Right lobe of liver (tissue), 6 donors: ENCODE data around the gene ETS2. TPM values are rescaled to one million over a fixed set of nuclear protein-coding genes. Genes with fewer than 3 reads are reported as not detected.

Source experiments
- ATAC-seq, 4 donors: fragments of 200-7000 bp; cut with Tn5 transposase; one replicate each; pipeline ENCODE4 v1.9.1; 2020; ENCODE audit warnings: mild to moderate bottlenecking in 4 of 4, moderate library complexity in 4 of 4
- DNase-seq, 3 donors: peaks; one replicate each; pipeline ENCODE4 v3.0.0-alpha.2; 2020
- H3K27ac ChIP-seq, 3 donors: fragments of 200-600 bp; one replicate each; pipeline ENCODE4 v1.8.0; 2022
- H3K27me3 ChIP-seq, 2 donors: fragments of 200-600 bp; one replicate each; pipeline ENCODE4 v1.8.0; 2022
- H3K36me3 ChIP-seq, 4 donors: fragments of 200-600 bp; sonication (generic) in 1 of 4; one replicate each; pipeline versions ENCODE4 v1.5.1 to v1.8.0; 2017 to 2022; ENCODE audit warnings: control low read depth in 1 of 4
- H3K4me1 ChIP-seq, 4 donors: fragments of 200-600 bp; sonication (generic) in 1 of 4; one replicate each; pipeline versions ENCODE4 v1.5.1 to v1.8.0; 2017 to 2022; ENCODE audit warnings: control low read depth in 1 of 4
- H3K4me3 ChIP-seq, 3 donors: fragments of 200-600 bp; one replicate each; pipeline ENCODE4 v1.8.0; 2022
- H3K9me3 ChIP-seq, 4 donors: fragments of 200-600 bp; sonication (generic) in 1 of 4; one replicate each; pipeline versions ENCODE4 v1.5.1 to v1.8.0; 2017 to 2022; ENCODE audit warnings: control low read depth in 1 of 4
- POLR2A ChIP-seq: fragments of 450-650 bp; IDR thresholded peaks from one replicate; pipeline ENCODE4 v1.6.1; 2017; ENCODE audit warnings: antibody characterized with exemption, mild to moderate bottlenecking
- WGBS: methylation state at CpG from one replicate; pipeline ENCODE4 v1.1.6; 2018; ENCODE audit warnings: low coverage, low lambda C conversion rate; ENCODE audit not compliant: insufficient coverage; ENCODE audit errors: missing lambda C conversion rate; 5-methylcytosine and 5-hydroxymethylcytosine counted together
- intact Hi-C, 2 donors: fragments of 100-400 bp; cut with DNase I; formaldehyde crosslinking; loops; one replicate each; pipeline versions ENCODE4 v1.11.2 to v1.14.1; 2022
- long read RNA-seq: library from polyadenylated mRNA; unstranded; transcript quantifications from one replicate; pipeline ENCODE4 v2.0.0, GENCODE V29; 2019
- total RNA-seq, 6 experiments: library from RNA; depleted of rRNA in 2 of 6; stranded (reverse); fragments of >200 nt in 2 of 6; fragmentation: NEBNext Ultra II Directional in 3 of 6; extraction: Animal tissue kit (Norgen Biotek cat#: 25700) in 3 of 6; gene quantifications; one replicate each; pipeline versions ENCODE4 v1.1.0 to v1.2.4, GENCODE V29; 2016 to 2023
- TF ChIP-seq, protein P1 (sequence below), 4 donors: fragments of 200-600 bp in 3 of 4; fragments of 450-650 bp in 1 of 4; IDR thresholded peaks; one replicate each; pipeline versions ENCODE4 v1.5.1 to v1.8.0; 2016 to 2022; ENCODE audit warnings: antibody characterized with exemption in 4 of 4, mild to moderate bottlenecking in 2 of 4
- donor health status: DM: no; HTN: yes; CAD: no.
- donor health status: DM: no; HTN: no; CAD: no.
- donor health status: DM: no; HTN: no; CAD: no.
- donor health status: DM: no; HTN: yes; CAD: no.
- donor health status: DM: no; HTN: yes; CAD: no.

ETS2 gene
- total RNA-seq = 100 to 1,000 TPM in 4 of 6 experiments, 10 to 100 TPM in 2; 38.3 to 252 (median 129) TPM
- long read RNA-seq, transcript ETS2-202 (10 exons, 3,766 nt) = major isoform, 6 of 13 reads
- long read RNA-seq, partial matches to known transcripts = 4 of 13 reads
- long read RNA-seq, other reads (novel, unspliced or antisense) = 3 of 13 reads

GRCh38 chr21:38805328-38806152 is at the start of gene ETS2:
ETS2 (plus strand) TSS chr21:38805929; CDS start chr21:38810035, 4,106 bp downstream.
- no peaks in the 10 kb centered on the region for H3K27me3 ChIP-seq
- peaks cover 0 to 28% (median 6%) of the 10 kb centered on the region in 4 donors for H3K4me1 ChIP-seq
- H3K27ac ChIP-seq = peak within 1 kb of the TSS; percentile 96 to 99 (median 99)
- peak within 1 kb of the TSS; percentile 65 to 79 (median 70) for H3K4me3 ChIP-seq
- TF ChIP-seq POLR2A = peak; percentile 96
- TF ChIP-seq, protein P1, sequence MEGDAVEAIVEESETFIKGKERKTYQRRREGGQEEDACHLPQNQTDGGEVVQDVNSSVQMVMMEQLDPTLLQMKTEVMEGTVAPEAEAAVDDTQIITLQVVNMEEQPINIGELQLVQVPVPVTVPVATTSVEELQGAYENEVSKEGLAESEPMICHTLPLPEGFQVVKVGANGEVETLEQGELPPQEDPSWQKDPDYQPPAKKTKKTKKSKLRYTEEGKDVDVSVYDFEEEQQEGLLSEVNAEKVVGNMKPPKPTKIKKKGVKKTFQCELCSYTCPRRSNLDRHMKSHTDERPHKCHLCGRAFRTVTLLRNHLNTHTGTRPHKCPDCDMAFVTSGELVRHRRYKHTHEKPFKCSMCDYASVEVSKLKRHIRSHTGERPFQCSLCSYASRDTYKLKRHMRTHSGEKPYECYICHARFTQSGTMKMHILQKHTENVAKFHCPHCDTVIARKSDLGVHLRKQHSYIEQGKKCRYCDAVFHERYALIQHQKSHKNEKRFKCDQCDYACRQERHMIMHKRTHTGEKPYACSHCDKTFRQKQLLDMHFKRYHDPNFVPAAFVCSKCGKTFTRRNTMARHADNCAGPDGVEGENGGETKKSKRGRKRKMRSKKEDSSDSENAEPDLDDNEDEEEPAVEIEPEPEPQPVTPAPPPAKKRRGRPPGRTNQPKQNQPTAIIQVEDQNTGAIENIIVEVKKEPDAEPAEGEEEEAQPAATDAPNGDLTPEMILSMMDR (IDR thresholded peaks at IDR 0.05) = peak in 1 of 4 donors; percentile 0
- intact Hi-C loops = no loop called here
- no peaks in the 10 kb centered on the region for H3K9me3 ChIP-seq
- under 1% methylated on average over 38 of the region's 76 CpGs for WGBS
- peaks cover 0 to 11% (median 5%) of the 10 kb centered on the region in 4 donors for H3K36me3 ChIP-seq
- DNase-seq = peak; percentile 95 to 96 (median 96)
- ATAC-seq = peak; percentile 79 to 91 (median 84)

DNA sequence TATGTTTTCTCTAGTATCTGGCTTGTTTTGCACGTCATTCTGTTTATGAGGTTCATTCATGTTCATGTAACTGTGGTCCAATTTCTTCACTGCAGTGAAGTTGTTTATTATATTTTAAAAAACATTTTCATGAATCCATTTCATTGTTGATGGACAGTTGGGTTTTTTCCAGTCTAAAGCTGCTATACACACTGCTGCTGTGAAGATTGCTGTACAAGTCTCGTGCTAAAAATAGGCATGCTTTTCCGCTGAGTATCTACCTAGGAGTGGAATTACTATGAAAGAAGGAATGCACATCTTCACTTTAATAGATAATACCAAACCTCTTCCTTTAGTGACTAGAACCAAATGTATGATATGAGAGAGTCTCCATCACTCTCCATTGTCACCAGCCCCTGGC is 49.0 kb upstream of the ETS2 start:
- no peak overlapping the region for H3K4me3 ChIP-seq
- TF ChIP-seq, protein P1 (IDR thresholded peaks at IDR 0.05) = no peak
- no peak for TF ChIP-seq POLR2A
- no peaks in the 10 kb centered on the region for H3K27me3 ChIP-seq
- no peaks in the 10 kb centered on the region for H3K4me1 ChIP-seq
- intact Hi-C loops = no loop called here
- no peak overlapping the region for H3K27ac ChIP-seq
- H3K9me3 ChIP-seq = no peaks in the 10 kb centered on the region
- H3K36me3 ChIP-seq = no peaks in the 10 kb centered on the region
- DNase-seq (no peak), ATAC-seq (no peak)
- 88% methylated on average over 3 of the region's 3 CpGs for WGBS

- H3K4me1 ChIP-seq = no peaks in the 10 kb centered on the region
- DNase-seq (no peak), ATAC-seq (no peak)
- intact Hi-C loops = no loop called here
- H3K27me3 ChIP-seq = no peaks in the 10 kb centered on the region
- 70% methylated on average over 5 of the region's 5 CpGs for WGBS
- no peak overlapping the region for H3K4me3 ChIP-seq
- no peaks in the 10 kb centered on the region for H3K9me3 ChIP-seq
- H3K27ac ChIP-seq = no peak overlapping the region
- H3K36me3 ChIP-seq = no peaks in the 10 kb centered on the region
- no peak for TF ChIP-seq POLR2A
- TF ChIP-seq, protein P1 (IDR thresholded peaks at IDR 0.05) = no peak
Observed at GRCh38 chr21:38758501-38759214, 47.1 kb upstream of the ETS2 start.

DNA sequence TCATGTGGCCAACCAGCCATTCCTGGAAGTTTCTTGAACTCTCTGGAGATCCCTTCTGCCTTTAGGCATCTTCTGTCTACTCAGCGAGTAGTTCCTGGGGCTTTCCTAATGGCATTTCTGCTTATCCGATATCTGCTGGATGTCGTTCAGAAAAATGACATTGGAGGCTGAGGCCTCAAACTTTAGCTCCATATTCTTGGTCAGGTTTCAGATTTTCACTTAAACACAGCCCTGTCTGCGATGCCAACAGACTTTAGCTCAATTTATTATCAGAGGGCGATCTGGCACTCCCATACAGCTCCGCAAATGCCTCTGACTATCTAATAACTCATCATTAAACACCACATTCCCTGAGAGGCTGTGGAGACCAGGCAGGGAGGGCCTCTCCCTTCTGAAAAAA is 46.3 kb upstream of the ETS2 start:
- WGBS = 83% methylated on average over 6 of the region's 6 CpGs
- DNase-seq = no peak
- H3K4me3 ChIP-seq = no peak overlapping the region
- H3K36me3 ChIP-seq = no peaks in the 10 kb centered on the region
- H3K27me3 ChIP-seq = no peaks in the 10 kb centered on the region
- no peaks in the 10 kb centered on the region for H3K4me1 ChIP-seq
- intact Hi-C loops = no loop called here
- TF ChIP-seq, protein P1 (IDR thresholded peaks at IDR 0.05) = no peak
- no peak for TF ChIP-seq POLR2A
- ATAC-seq = no peak
- no peak overlapping the region for H3K27ac ChIP-seq
- no peaks in the 10 kb centered on the region for H3K9me3 ChIP-seq
